SK-N-SH (cell line): ENCODE results near the gene ZBTB46. TPM values are rescaled to one million over a fixed set of nuclear protein-coding genes. Genes with fewer than 3 reads are reported as not detected.

Experiments
- CTCF ChIA-PET: fragments of 300-600, 350-600 bp; formaldehyde crosslinking; extraction: SDS; loops from one replicate; lab custom pipeline; 2021; lab: Yijun Ruan, JAX
- POLR2A ChIA-PET: fragments of 350-600 bp; sonication (Branson Sonifier 250); formaldehyde crosslinking; extraction: SDS; loops from one replicate; lab custom pipeline; 2020; ENCODE audit warnings: antibody characterized with exemption, inconsistent platforms; lab: Yijun Ruan, JAX
- DNase-seq: peaks from one replicate; pipeline ENCODE4 v3.0.0; 2012
- H2AFZ ChIP-seq: fragments of 200-600 bp; sonication (generic); 2 replicates; pipeline ENCODE4 v1.8.1; 2016; ENCODE audit warnings: antibody characterized with exemption, mild to moderate bottlenecking, low read depth
- H3F3A ChIP-seq: fragments of 200-600 bp; sonication (generic); replicated peaks from 2 replicates; pipeline ENCODE3; 2016; ENCODE audit warnings: antibody characterized with exemption, mild to moderate bottlenecking; ENCODE audit not compliant: insufficient read depth
- H3K27ac ChIP-seq, 2 experiments: fragments of 200-500 bp in 1 of 2; fragments of 200-600 bp in 1 of 2; sonication (Bioruptor generic) in 1 of 2; sonication (generic), shearing (Covaris generic) in 1 of 2; 2 replicates each; pipeline versions ENCODE4 v1.5.1 to v1.6.1; 2014 to 2016; ENCODE audit warnings: low read depth in 2 of 2, inconsistent platforms in 1 of 2, low read length in 1 of 2, mild to moderate bottlenecking in 1 of 2, mixed read lengths in 1 of 2
- H3K27me3 ChIP-seq: fragments of 200-600 bp; sonication (generic), shearing (Covaris generic); 2 replicates; pipeline ENCODE4 v1.6.1; 2016; ENCODE audit warnings: mixed run types; ENCODE audit not compliant: insufficient read depth
- H3K36me3 ChIP-seq, 2 experiments: fragments of 200-500 bp in 1 of 2; fragments of 200-600 bp in 1 of 2; sonication (Bioruptor generic) in 1 of 2; sonication (generic) in 1 of 2; replicated peaks in 1 of 2; 2 replicates each; pipeline versions ENCODE3 to v1.5.1; 2014 to 2016; ENCODE audit warnings: low read length in 1 of 2, mild to moderate bottlenecking in 1 of 2; ENCODE audit not compliant: insufficient read depth in 2 of 2, control insufficient read depth in 1 of 2
- H3K4me1 ChIP-seq, 2 experiments: fragments of 200-500 bp in 1 of 2; fragments of 200-600 bp in 1 of 2; sonication (Bioruptor generic) in 1 of 2; sonication (generic), shearing (Covaris generic) in 1 of 2; 2 replicates each; pipeline versions ENCODE4 v1.5.1 to v1.6.1; 2014 to 2016; ENCODE audit warnings: low read depth in 1 of 2, low read length in 1 of 2, mixed run types in 1 of 2; ENCODE audit not compliant: insufficient read depth in 2 of 2, control insufficient read depth in 1 of 2
- H3K4me2 ChIP-seq: fragments of 200-600 bp; sonication (generic), shearing (Covaris generic); 2 replicates; pipeline ENCODE4 v1.6.1; 2017; ENCODE audit warnings: mixed run types
- H3K4me3 ChIP-seq, 2 experiments: fragments of 200-500 bp in 1 of 2; fragments of 200-600 bp in 1 of 2; sonication (Bioruptor generic) in 1 of 2; sonication (generic), shearing (Covaris generic) in 1 of 2; 2 replicates each; pipeline versions ENCODE4 v1.5.1 to v1.8.1; 2014 to 2016; ENCODE audit warnings: low read depth in 2 of 2, inconsistent platforms in 1 of 2, low read length in 1 of 2, mild to moderate bottlenecking in 1 of 2, mixed read lengths in 1 of 2, moderate library complexity in 1 of 2
- H3K79me2 ChIP-seq: fragments of 200-600 bp; sonication (generic); 2 replicates; pipeline ENCODE4 v1.8.1; 2017; ENCODE audit warnings: mild to moderate bottlenecking; ENCODE audit not compliant: insufficient read depth
- H3K9ac ChIP-seq: fragments of 200-600 bp; sonication (generic); 2 replicates; pipeline ENCODE4 v1.6.1; 2017; ENCODE audit warnings: mixed run types
- H3K9me2 ChIP-seq: fragments of 200-600 bp; sonication (generic); 2 replicates; pipeline ENCODE4 v1.6.1; 2017; ENCODE audit warnings: mixed run types
- H3K9me3 ChIP-seq: fragments of 200-600 bp; sonication (generic); 2 replicates; pipeline ENCODE4 v1.6.1; 2017; ENCODE audit warnings: mixed run types, mild to moderate bottlenecking, moderate library complexity
- H4K20me1 ChIP-seq: fragments of 200-600 bp; sonication (generic); 2 replicates; pipeline ENCODE4 v1.6.1; 2017; ENCODE audit warnings: mild to moderate bottlenecking, mixed run types; ENCODE audit not compliant: insufficient read depth
- CHD2 ChIP-seq: fragments of 150-350 bp; IDR thresholded peaks from 2 replicates; pipeline ENCODE4 v1.6.1; 2018; ENCODE audit warnings: low read length; ENCODE audit not compliant: partially characterized antibody
- CTCF ChIP-seq: fragments of 200-600 bp; sonication (generic); IDR thresholded peaks from 2 replicates; pipeline ENCODE4 v1.6.1; 2017; ENCODE audit warnings: antibody characterized with exemption, mild to moderate bottlenecking, moderate library complexity
- ELF1 ChIP-seq: IDR thresholded peaks from 2 replicates; pipeline ENCODE4 v1.4.0; 2012
- EP300 ChIP-seq, 2 experiments: IDR thresholded peaks; 2 replicates each; pipeline versions ENCODE4 v1.4.0 to v1.6.1; 2012; ENCODE audit warnings: borderline replicate concordance in 1 of 2, low read depth in 1 of 2, low read length in 1 of 2
- EZH2phosphoT487 ChIP-seq: fragments of 200-600 bp; sonication (generic); IDR thresholded peaks from 2 replicates; pipeline ENCODE4 v1.6.1; 2017; ENCODE audit warnings: low read depth, mixed run types, mild to moderate bottlenecking, antibody characterized with exemption, moderate library complexity, borderline replicate concordance
- FOSL2 ChIP-seq: IDR thresholded peaks from 2 replicates; pipeline ENCODE4 v1.4.0; 2012; ENCODE audit warnings: low read depth, mild to moderate bottlenecking, moderate library complexity, borderline replicate concordance
- GABPA ChIP-seq: IDR thresholded peaks from 2 replicates; pipeline ENCODE4 v1.4.0; 2012; ENCODE audit warnings: low read depth, mild to moderate bottlenecking
- JUND ChIP-seq: IDR thresholded peaks from 2 replicates; pipeline ENCODE4 v1.4.0; 2012
- MAX ChIP-seq: IDR thresholded peaks from 2 replicates; pipeline ENCODE4 v1.4.0; 2012; ENCODE audit warnings: low read depth
- MEF2A ChIP-seq: IDR thresholded peaks from 2 replicates; pipeline ENCODE4 v1.4.0; 2012; ENCODE audit warnings: low read depth, borderline replicate concordance
- MXI1 ChIP-seq: IDR thresholded peaks from 2 replicates; pipeline ENCODE4 v1.6.1; 2012; ENCODE audit warnings: mild to moderate bottlenecking, low read depth, low read length, improper control_type of control experiment
- NFIC ChIP-seq: IDR thresholded peaks from 2 replicates; pipeline ENCODE4 v1.4.0; 2012; ENCODE audit warnings: borderline replicate concordance
- RAD21 ChIP-seq: IDR thresholded peaks from 2 replicates; pipeline ENCODE4 v1.6.1; 2012; ENCODE audit warnings: mild to moderate bottlenecking, low read length
- RCOR1 ChIP-seq: fragments of 150-350 bp; IDR thresholded peaks from 2 replicates; pipeline ENCODE4 v1.6.1; 2017; ENCODE audit warnings: antibody characterized with exemption, low read length
- RXRA ChIP-seq: IDR thresholded peaks from 2 replicates; pipeline ENCODE4 v1.4.0; 2012; ENCODE audit warnings: low read depth, mild to moderate bottlenecking, borderline replicate concordance
- TCF12 ChIP-seq: IDR thresholded peaks from 2 replicates; pipeline ENCODE4 v1.4.0; 2012
- USF1 ChIP-seq: IDR thresholded peaks from 2 replicates; pipeline ENCODE4 v1.4.0; 2012; ENCODE audit warnings: low read depth, borderline replicate concordance
- USF2 ChIP-seq: fragments of 150-350 bp; IDR thresholded peaks from 2 replicates; pipeline ENCODE4 v1.6.1; 2017; ENCODE audit warnings: antibody characterized with exemption, low read length, low read depth, borderline replicate concordance
- YY1 ChIP-seq: IDR thresholded peaks from 2 replicates; pipeline ENCODE4 v1.4.0; 2012; ENCODE audit warnings: low read depth, mild to moderate bottlenecking
- ZBTB33 ChIP-seq: IDR thresholded peaks from 2 replicates; pipeline ENCODE4 v1.4.0; 2012; ENCODE audit warnings: low read depth, borderline replicate concordance
- WGBS: methylation state at CpG from one replicate; pipeline ENCODE4 v1.1.6; 2017; ENCODE audit warnings: low lambda C conversion rate; 5-methylcytosine and 5-hydroxymethylcytosine counted together
- polyA plus RNA-seq, 3 experiments: library from polyadenylated mRNA; depleted of rRNA; stranded (reverse); fragments of >200 nt; gene quantifications; 2 replicates each; pipeline ENCODE4 v1.2.3, GENCODE V29; 2012

Gene ZBTB46
- polyA plus RNA-seq, 1 of the 3 experiments (the other 2 are of a cell fraction): 0.15 TPM

GRCh38 chr20:63790572-63791168 is 40.4 kb downstream of the ZBTB46 start (continued):
- no peak for TF ChIP-seq USF1
- no peak for TF ChIP-seq NFIC
- no peak for TF ChIP-seq MEF2A
- TF ChIP-seq CTCF: no peak

- H3K4me2 ChIP-seq: no peak overlapping the region
- H3K9ac ChIP-seq: no peak overlapping the region
- no peak overlapping the region for H3K27ac ChIP-seq
- no peaks in the 10 kb centered on the region for H3K9me3 ChIP-seq
- no peak overlapping the region for H2AFZ ChIP-seq
- DNase-seq: no peak
- no peak overlapping the region for H3K4me3 ChIP-seq
- H3K79me2 ChIP-seq: no peaks in the 10 kb centered on the region
- no peaks in the 10 kb centered on the region for H3K4me1 ChIP-seq
- CTCF ChIA-PET: interaction anchor here (1.4 to 5.5 kb wide), 3 partner anchors 15 to 184 kb away, joined by 6 to 42 read pairs (median 9); no protein-coding TSS in a partner anchor
- H3K9me2 ChIP-seq: no peaks in the 10 kb centered on the region
- POLR2A ChIA-PET: no interaction called here
- no peaks in the 10 kb centered on the region for H3K36me3 ChIP-seq
- no peaks in the 10 kb centered on the region for H3F3A ChIP-seq
- no peaks in the 10 kb centered on the region for H3K27me3 ChIP-seq
- TF ChIP-seq RXRA: no peak
- TF ChIP-seq RAD21: no peak
- no peak for TF ChIP-seq NFIC
- no peak for TF ChIP-seq GABPA
- no peak for TF ChIP-seq FOSL2
- TF ChIP-seq RCOR1: no peak
- 84% methylated on average over 51 of the region's 57 CpGs for WGBS
- H4K20me1 ChIP-seq: no peaks in the 10 kb centered on the region
Observed at GRCh38 chr20:63789836-63790571, 41.1 kb downstream of the ZBTB46 start.

GRCh38 chr20:63787749-63788148 is 43.3 kb downstream of the ZBTB46 start:
- no peak overlapping the region for H2AFZ ChIP-seq
- H3K27ac ChIP-seq: no peak overlapping the region
- WGBS: 85% methylated on average over 16 of the region's 16 CpGs
- H3F3A ChIP-seq: no peaks in the 10 kb centered on the region
- no peak overlapping the region for H3K4me2 ChIP-seq
- H3K4me1 ChIP-seq: no peaks in the 10 kb centered on the region
- H3K27me3 ChIP-seq: no peaks in the 10 kb centered on the region
- H3K36me3 ChIP-seq: no peaks in the 10 kb centered on the region
- no peaks in the 10 kb centered on the region for H3K9me3 ChIP-seq
- no peaks in the 10 kb centered on the region for H4K20me1 ChIP-seq
- no peaks in the 10 kb centered on the region for H3K79me2 ChIP-seq
- H3K9ac ChIP-seq: no peak overlapping the region
- ChIA-PET POLR2A (no interaction called here), CTCF (interaction anchor here (1.3 to 5.6 kb wide), 8 partner anchors 8 to 187 kb away, joined by 3 to 103 read pairs (median 8); partner anchors contain the start of gene TPD52L2)
- H3K9me2 ChIP-seq: no peaks in the 10 kb centered on the region
- no peak overlapping the region for H3K4me3 ChIP-seq
- no peak for DNase-seq
- TF ChIP-seq CHD2 (no peak), ELF1 (no peak), EP300 (IDR thresholded peaks at IDR 0.05; ENCODE audit: borderline replicate concordance in 1 of 2, low read depth in 1 of 2, low read length in 1 of 2) (no peak), ZBTB33 (no peak), USF2 (no peak), TCF12 (no peak), MEF2A (no peak), MAX (no peak), YY1 (no peak), EZH2phosphoT487 (no peak), JUND (no peak), MXI1 (no peak)
